AG04449 (cell line): ENCODE data around the gene PARS2.

Experiments used
- CTCF ChIA-PET: fragments of 350-600 bp; formaldehyde crosslinking; extraction: SDS; loops from one replicate; lab custom pipeline; 2021; ENCODE audit warnings: antibody characterized with exemption; lab: Yijun Ruan, JAX
- POLR2A ChIA-PET: fragments of 400-600, 350-600 bp; formaldehyde crosslinking; extraction: SDS; loops from one replicate; lab custom pipeline; 2020; ENCODE audit warnings: antibody characterized with exemption, inconsistent platforms; lab: Yijun Ruan, JAX
- DNase-seq: peaks from one replicate; pipeline ENCODE4 v3.0.0-alpha.2; 2010; ENCODE audit warnings: low read depth, low spot score
- H3K4me3 ChIP-seq: 2 replicates; pipeline ENCODE4 v1.5.1; 2011; ENCODE audit warnings: low read depth, mild to moderate bottlenecking, control low read depth, low read length
- TF ChIP-seq, protein P1 (sequence below): IDR thresholded peaks from one replicate; pipeline ENCODE4 v1.5.1; 2011; ENCODE audit warnings: mild to moderate bottlenecking, moderate library complexity, low read length, control low read depth, inconsistent platforms; ENCODE audit not compliant: insufficient read depth; ENCODE audit errors: missing control alignments

PARS2 gene

DNA sequence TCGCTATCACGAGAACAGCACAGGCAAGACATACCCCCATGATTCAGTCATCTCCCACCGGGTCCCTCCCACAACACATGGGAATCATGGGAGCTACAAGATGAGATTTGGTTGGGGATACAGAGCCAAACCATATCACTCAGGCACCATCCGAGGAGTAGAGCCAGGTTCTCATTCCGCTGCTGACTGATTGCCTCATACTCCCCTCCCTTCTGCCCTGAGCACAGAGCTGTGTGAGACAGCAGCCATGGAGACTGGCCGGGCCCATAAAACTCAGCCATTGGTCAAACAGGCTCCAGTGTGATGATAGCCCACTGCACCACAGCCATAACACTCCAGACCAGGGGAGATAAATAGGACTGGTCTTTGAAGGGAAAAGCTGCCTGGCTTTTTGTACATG lies 26.1 kb downstream of the PARS2 start:
- no peak for DNase-seq
- POLR2A ChIA-PET, result no interaction called here
- TF ChIP-seq, protein P1, sequence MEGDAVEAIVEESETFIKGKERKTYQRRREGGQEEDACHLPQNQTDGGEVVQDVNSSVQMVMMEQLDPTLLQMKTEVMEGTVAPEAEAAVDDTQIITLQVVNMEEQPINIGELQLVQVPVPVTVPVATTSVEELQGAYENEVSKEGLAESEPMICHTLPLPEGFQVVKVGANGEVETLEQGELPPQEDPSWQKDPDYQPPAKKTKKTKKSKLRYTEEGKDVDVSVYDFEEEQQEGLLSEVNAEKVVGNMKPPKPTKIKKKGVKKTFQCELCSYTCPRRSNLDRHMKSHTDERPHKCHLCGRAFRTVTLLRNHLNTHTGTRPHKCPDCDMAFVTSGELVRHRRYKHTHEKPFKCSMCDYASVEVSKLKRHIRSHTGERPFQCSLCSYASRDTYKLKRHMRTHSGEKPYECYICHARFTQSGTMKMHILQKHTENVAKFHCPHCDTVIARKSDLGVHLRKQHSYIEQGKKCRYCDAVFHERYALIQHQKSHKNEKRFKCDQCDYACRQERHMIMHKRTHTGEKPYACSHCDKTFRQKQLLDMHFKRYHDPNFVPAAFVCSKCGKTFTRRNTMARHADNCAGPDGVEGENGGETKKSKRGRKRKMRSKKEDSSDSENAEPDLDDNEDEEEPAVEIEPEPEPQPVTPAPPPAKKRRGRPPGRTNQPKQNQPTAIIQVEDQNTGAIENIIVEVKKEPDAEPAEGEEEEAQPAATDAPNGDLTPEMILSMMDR, result no peak
- CTCF ChIA-PET, result no interaction called here
- no peak overlapping the region for H3K4me3 ChIP-seq

DNA sequence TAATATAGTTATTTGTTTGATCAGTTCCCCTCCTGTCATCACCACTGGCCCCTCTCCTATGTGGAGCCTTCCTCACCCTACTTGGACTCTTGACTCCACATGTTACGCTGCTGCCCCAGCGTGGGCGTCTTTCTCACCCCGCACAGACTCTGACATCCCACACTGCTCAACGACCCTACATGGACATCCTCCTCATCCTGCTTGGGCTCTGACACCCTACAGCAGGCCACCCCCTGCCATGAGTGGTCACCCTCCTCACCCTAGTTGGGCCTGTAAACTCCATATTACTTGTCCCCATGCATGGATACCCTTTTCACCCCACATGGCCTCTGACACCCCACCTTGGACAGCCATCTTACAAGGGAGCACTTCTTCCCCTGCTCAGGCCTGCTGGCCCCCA lies 27.6 kb downstream of the PARS2 start:
- CTCF ChIA-PET, result no interaction called here
- no peak overlapping the region for H3K4me3 ChIP-seq
- POLR2A ChIA-PET, result no interaction called here
- TF ChIP-seq, protein P1, result no peak
- no peak for DNase-seq

- no peak overlapping the region for H3K4me3 ChIP-seq
- POLR2A ChIA-PET, result no interaction called here
- CTCF ChIA-PET, result no interaction called here
- DNase-seq, result no peak
- TF ChIP-seq, protein P1, result no peak
These were observed 36.3 kb downstream of the PARS2 start for GRCh38 chr1:54728027-54728426.

GRCh38 chr1:54724771-54725170 lies 39.6 kb downstream of the PARS2 start:
- no peak overlapping the region for H3K4me3 ChIP-seq
- no peak for DNase-seq
- TF ChIP-seq, protein P1, result no peak
- CTCF ChIA-PET, result interaction anchor here (0.8 kb wide), 1 partner anchor 8 kb away, joined by 3 read pairs; no protein-coding TSS in a partner anchor
- POLR2A ChIA-PET, result no interaction called here

- TF ChIP-seq, protein P1, result no peak
- POLR2A ChIA-PET, result no interaction called here
- H3K4me3 ChIP-seq, result no peak overlapping the region
- CTCF ChIA-PET, result no interaction called here
- DNase-seq, result no peak
These were observed 40.3 kb downstream of the PARS2 start for GRCh38 chr1:54723985-54724384.

DNA sequence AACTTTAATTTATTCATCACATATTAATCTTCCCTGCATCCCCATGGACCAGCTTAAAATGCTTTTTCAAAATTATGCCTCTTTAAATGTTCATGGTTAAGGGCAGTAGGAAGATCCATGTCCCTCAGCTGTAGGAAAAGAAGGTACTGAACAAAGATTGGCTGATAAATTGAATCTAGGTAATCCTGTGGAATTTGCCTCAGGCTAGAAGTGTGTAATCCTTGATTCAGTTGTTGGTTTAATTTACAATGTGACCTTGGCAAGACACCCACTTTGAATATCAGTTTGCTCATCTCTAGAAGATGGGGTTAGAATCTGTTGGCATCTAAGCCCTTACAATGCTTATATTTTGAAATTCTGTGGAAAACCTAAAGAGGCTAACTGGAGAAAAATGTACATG lies 42.6 kb downstream of the PARS2 start:
- CTCF ChIA-PET, result no interaction called here
- TF ChIP-seq, protein P1, result no peak
- H3K4me3 ChIP-seq, result no peak overlapping the region
- DNase-seq, result no peak
- POLR2A ChIA-PET, result no interaction called here
